ENCODE results near the gene EOGT.

Gene EOGT

GRCh38 chr3:68984011-68984530, 29.4 kb downstream of the EOGT start:
- no peaks in the 10 kb centered on the region for H3K27me3 ChIP-seq (ENCODE audit: control insufficient read depth in 1 of 2, insufficient read depth in 2 of 2, low read length in 2 of 2)
- H3K27ac ChIP-seq (ENCODE audit: low read depth, low read length): no peak overlapping the region
- H3K4me1 ChIP-seq (ENCODE audit: insufficient read depth, low read length): no peaks in the 10 kb centered on the region
- no peak overlapping the region for H3K9ac ChIP-seq (ENCODE audit: low read length)
- H3K36me3 ChIP-seq (ENCODE audit: insufficient read depth, low read length): peaks cover 62% of the 10 kb centered on the region
- no peak overlapping the region for H3K4me3 ChIP-seq (ENCODE audit: low read depth in 1 of 2, low read length in 2 of 2)
- H3K9me3 ChIP-seq (ENCODE audit: low read length): no peaks in the 10 kb centered on the region

- Histone ChIP-seq H3K9ac (ENCODE audit: low read length) (no peak overlapping the region), H3K27me3 (ENCODE audit: control insufficient read depth in 1 of 2, insufficient read depth in 2 of 2, low read length in 2 of 2) (no peaks in the 10 kb centered on the region), H3K4me1 (ENCODE audit: insufficient read depth, low read length) (peaks cover 5% of the 10 kb centered on the region), H3K36me3 (ENCODE audit: insufficient read depth, low read length) (peaks cover 38% of the 10 kb centered on the region), H3K9me3 (ENCODE audit: low read length) (no peaks in the 10 kb centered on the region), H3K4me3 (ENCODE audit: low read depth in 1 of 2, low read length in 2 of 2) (no peak overlapping the region), H3K27ac (ENCODE audit: low read depth, low read length) (no peak overlapping the region)
These were observed 35.9 kb downstream of the EOGT start for GRCh38 chr3:68977486-68978167.

GRCh38 chr3:68974711-68975110, 38.8 kb downstream of the EOGT start:
- Histone ChIP-seq H3K9ac (ENCODE audit: low read length) (no peak overlapping the region), H3K9me3 (ENCODE audit: low read length) (no peaks in the 10 kb centered on the region), H3K36me3 (ENCODE audit: insufficient read depth, low read length) (peaks cover 20% of the 10 kb centered on the region), H3K4me3 (ENCODE audit: low read depth in 1 of 2, low read length in 2 of 2) (no peak overlapping the region), H3K27ac (ENCODE audit: low read depth, low read length) (no peak overlapping the region), H3K27me3 (ENCODE audit: control insufficient read depth in 1 of 2, insufficient read depth in 2 of 2, low read length in 2 of 2) (no peaks in the 10 kb centered on the region), H3K4me1 (ENCODE audit: insufficient read depth, low read length) (peaks cover 10% of the 10 kb centered on the region)

- Histone ChIP-seq H3K27me3 (ENCODE audit: control insufficient read depth in 1 of 2, insufficient read depth in 2 of 2, low read length in 2 of 2) (no peaks in the 10 kb centered on the region), H3K9ac (ENCODE audit: low read length) (no peak overlapping the region), H3K9me3 (ENCODE audit: low read length) (no peaks in the 10 kb centered on the region), H3K27ac (ENCODE audit: low read depth, low read length) (no peak overlapping the region), H3K36me3 (ENCODE audit: insufficient read depth, low read length) (peaks cover 11% of the 10 kb centered on the region), H3K4me1 (ENCODE audit: insufficient read depth, low read length) (peaks cover 10% of the 10 kb centered on the region), H3K4me3 (ENCODE audit: low read depth in 1 of 2, low read length in 2 of 2) (no peak overlapping the region)
These were observed 39.8 kb downstream of the EOGT start for GRCh38 chr3:68973639-68974038.

GRCh38 chr3:68972358-68972979, 41.0 kb downstream of the EOGT start:
- Histone ChIP-seq H3K9me3 (ENCODE audit: low read length) (no peaks in the 10 kb centered on the region), H3K4me3 (ENCODE audit: low read depth in 1 of 2, low read length in 2 of 2) (no peak overlapping the region), H3K27me3 (ENCODE audit: control insufficient read depth in 1 of 2, insufficient read depth in 2 of 2, low read length in 2 of 2) (no peaks in the 10 kb centered on the region), H3K4me1 (ENCODE audit: insufficient read depth, low read length) (peaks cover 8% of the 10 kb centered on the region), H3K27ac (ENCODE audit: low read depth, low read length) (no peak overlapping the region), H3K9ac (ENCODE audit: low read length) (no peak overlapping the region), H3K36me3 (ENCODE audit: insufficient read depth, low read length) (peaks cover 8% of the 10 kb centered on the region)

- Histone ChIP-seq H3K27me3 (ENCODE audit: control insufficient read depth in 1 of 2, insufficient read depth in 2 of 2, low read length in 2 of 2) (no peaks in the 10 kb centered on the region), H3K4me1 (ENCODE audit: insufficient read depth, low read length) (peaks cover 5% of the 10 kb centered on the region), H3K9me3 (ENCODE audit: low read length) (no peaks in the 10 kb centered on the region), H3K36me3 (ENCODE audit: insufficient read depth, low read length) (no peaks in the 10 kb centered on the region), H3K9ac (ENCODE audit: low read length) (no peak overlapping the region), H3K27ac (ENCODE audit: low read depth, low read length) (no peak overlapping the region), H3K4me3 (ENCODE audit: low read depth in 1 of 2, low read length in 2 of 2) (no peak overlapping the region)
These were observed 48.8 kb downstream of the EOGT start for GRCh38 chr3:68964694-68965093.

- H3K4me1 ChIP-seq (ENCODE audit: insufficient read depth, low read length): peaks cover 5% of the 10 kb centered on the region
- H3K27ac ChIP-seq (ENCODE audit: low read depth, low read length): no peak overlapping the region
- H3K9me3 ChIP-seq (ENCODE audit: low read length): no peaks in the 10 kb centered on the region
- H3K4me3 ChIP-seq (ENCODE audit: low read depth in 1 of 2, low read length in 2 of 2): no peak overlapping the region
- H3K27me3 ChIP-seq (ENCODE audit: control insufficient read depth in 1 of 2, insufficient read depth in 2 of 2, low read length in 2 of 2): no peaks in the 10 kb centered on the region
- H3K36me3 ChIP-seq (ENCODE audit: insufficient read depth, low read length): no peaks in the 10 kb centered on the region
- H3K9ac ChIP-seq (ENCODE audit: low read length): no peak overlapping the region
These were observed 49.6 kb downstream of the EOGT start for GRCh38 chr3:68963891-68964290.

- H3K4me3 ChIP-seq (ENCODE audit: low read depth in 1 of 2, low read length in 2 of 2): no peak overlapping the region
- H3K9me3 ChIP-seq (ENCODE audit: low read length): no peaks in the 10 kb centered on the region
- H3K9ac ChIP-seq (ENCODE audit: low read length): no peak overlapping the region
- H3K27ac ChIP-seq (ENCODE audit: low read depth, low read length): no peak overlapping the region
- no peaks in the 10 kb centered on the region for H3K27me3 ChIP-seq (ENCODE audit: control insufficient read depth in 1 of 2, insufficient read depth in 2 of 2, low read length in 2 of 2)
- H3K36me3 ChIP-seq (ENCODE audit: insufficient read depth, low read length): no peaks in the 10 kb centered on the region
- peaks cover 5% of the 10 kb centered on the region for H3K4me1 ChIP-seq (ENCODE audit: insufficient read depth, low read length)
These were observed 50.1 kb downstream of the EOGT start for GRCh38 chr3:68963376-68963775.

- no peak overlapping the region for H3K9ac ChIP-seq (ENCODE audit: low read length)
- no peaks in the 10 kb centered on the region for H3K27me3 ChIP-seq (ENCODE audit: control insufficient read depth in 1 of 2, insufficient read depth in 2 of 2, low read length in 2 of 2)
- peaks cover 4% of the 10 kb centered on the region for H3K4me1 ChIP-seq (ENCODE audit: insufficient read depth, low read length)
- H3K27ac ChIP-seq (ENCODE audit: low read depth, low read length): no peak overlapping the region
- no peaks in the 10 kb centered on the region for H3K9me3 ChIP-seq (ENCODE audit: low read length)
- no peak overlapping the region for H3K4me3 ChIP-seq (ENCODE audit: low read depth in 1 of 2, low read length in 2 of 2)
- no peaks in the 10 kb centered on the region for H3K36me3 ChIP-seq (ENCODE audit: insufficient read depth, low read length)
These were observed 54.6 kb downstream of the EOGT start for GRCh38 chr3:68958932-68959331.

GRCh38 chr3:68957895-68958294, 55.6 kb downstream of the EOGT start:
- H3K9ac ChIP-seq (ENCODE audit: low read length): no peak overlapping the region
- no peak overlapping the region for H3K27ac ChIP-seq (ENCODE audit: low read depth, low read length)
- H3K4me3 ChIP-seq (ENCODE audit: low read depth in 1 of 2, low read length in 2 of 2): no peak overlapping the region
- no peaks in the 10 kb centered on the region for H3K9me3 ChIP-seq (ENCODE audit: low read length)
- H3K27me3 ChIP-seq (ENCODE audit: control insufficient read depth in 1 of 2, insufficient read depth in 2 of 2, low read length in 2 of 2): no peaks in the 10 kb centered on the region
- no peaks in the 10 kb centered on the region for H3K36me3 ChIP-seq (ENCODE audit: insufficient read depth, low read length)
- no peaks in the 10 kb centered on the region for H3K4me1 ChIP-seq (ENCODE audit: insufficient read depth, low read length)

GRCh38 chr3:68953816-68954444, 59.6 kb downstream of the EOGT start:
- Histone ChIP-seq H3K9ac (ENCODE audit: low read length) (no peak overlapping the region), H3K27me3 (ENCODE audit: control insufficient read depth in 1 of 2, insufficient read depth in 2 of 2, low read length in 2 of 2) (no peaks in the 10 kb centered on the region), H3K4me1 (ENCODE audit: insufficient read depth, low read length) (no peaks in the 10 kb centered on the region), H3K9me3 (ENCODE audit: low read length) (no peaks in the 10 kb centered on the region), H3K4me3 (ENCODE audit: low read depth in 1 of 2, low read length in 2 of 2) (no peak overlapping the region), H3K27ac (ENCODE audit: low read depth, low read length) (no peak overlapping the region), H3K36me3 (ENCODE audit: insufficient read depth, low read length) (no peaks in the 10 kb centered on the region)

Data from muscle layer of colon (tissue), 2 donors.